GM21786 (cell line): ENCODE data around the gene GMFB.
A peak's percentile ranks its signal among the peaks of the same experiment; 100 is the strongest.

Experiments used
- ATAC-seq: cut with Tn5 transposase; IDR thresholded peaks from one replicate; pipeline ENCODE4 v1.9.1; 2021; ENCODE audit not compliant: unreplicated experiment

GMFB gene

GRCh38 chr14:54488646-54489317, at the start of gene GMFB:
TSS of gene GMFB (minus strand) at chr14:54488980. CDS start at chr14:54488927, 53 bp downstream.
- ATAC-seq: peak; percentile 87

GRCh38 chr14:54538055-54538454, 49.3 kb upstream of the GMFB start:
- no peak for ATAC-seq

GRCh38 chr14:54537651-54538050, 48.9 kb upstream of the GMFB start:
- no peak for ATAC-seq

GRCh38 chr14:54535646-54536045, 46.9 kb upstream of the GMFB start:
- no peak for ATAC-seq

DNA sequence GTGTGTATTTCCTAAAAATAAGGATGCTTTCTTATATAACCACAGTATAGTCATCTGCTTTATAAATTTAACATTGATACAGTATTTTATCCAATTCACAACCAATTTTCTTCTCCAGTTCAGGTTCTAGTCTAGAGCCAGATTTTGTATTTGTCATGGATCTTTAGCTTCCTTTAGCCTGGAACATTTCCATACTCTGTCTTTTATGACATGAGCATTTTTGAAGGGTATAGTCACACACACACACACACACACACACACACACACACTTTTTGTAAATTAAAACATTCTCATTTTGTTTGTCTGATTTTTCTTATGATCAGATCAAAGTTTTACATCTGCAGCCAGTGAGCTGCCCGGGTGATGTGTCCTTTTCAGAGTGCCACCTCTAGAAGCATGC, 46.3 kb upstream of the GMFB start:
- ATAC-seq: no peak

- peak; percentile 10 for ATAC-seq
Measured at GRCh38 chr14:54533100-54533499, 44.3 kb upstream of the GMFB start.

- peak; percentile 96 for ATAC-seq
Measured at GRCh38 chr14:54532111-54533012, 43.6 kb upstream of the GMFB start.

DNA sequence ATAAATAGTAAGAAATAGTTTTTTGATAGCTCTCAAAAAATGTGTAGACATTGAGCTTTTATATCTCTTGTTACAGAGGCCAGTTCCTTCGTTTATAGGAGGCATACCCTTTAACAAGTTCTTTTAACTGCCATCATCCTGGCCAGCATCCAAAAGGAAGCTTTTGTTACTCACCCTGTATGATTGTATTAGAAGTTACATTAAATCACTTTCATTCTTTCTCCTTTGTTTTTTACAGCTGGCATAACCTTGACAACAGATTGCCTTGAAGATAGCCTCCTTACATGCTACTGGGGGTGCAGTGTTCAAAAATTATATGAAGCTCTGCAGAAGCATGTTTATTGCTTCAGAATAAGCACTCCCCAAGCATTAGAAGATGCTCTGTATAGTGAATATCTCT, 41.0 kb upstream of the GMFB start:
- no peak for ATAC-seq

- ATAC-seq: no peak
Measured at GRCh38 chr14:54528973-54529372, 40.2 kb upstream of the GMFB start.

GRCh38 chr14:54524410-54524809, 35.6 kb upstream of the GMFB start:
- ATAC-seq: no peak

- ATAC-seq: no peak
Measured at GRCh38 chr14:54516709-54517108, 27.9 kb upstream of the GMFB start.

GRCh38 chr14:54515670-54516069, 26.9 kb upstream of the GMFB start:
- no peak for ATAC-seq

DNA sequence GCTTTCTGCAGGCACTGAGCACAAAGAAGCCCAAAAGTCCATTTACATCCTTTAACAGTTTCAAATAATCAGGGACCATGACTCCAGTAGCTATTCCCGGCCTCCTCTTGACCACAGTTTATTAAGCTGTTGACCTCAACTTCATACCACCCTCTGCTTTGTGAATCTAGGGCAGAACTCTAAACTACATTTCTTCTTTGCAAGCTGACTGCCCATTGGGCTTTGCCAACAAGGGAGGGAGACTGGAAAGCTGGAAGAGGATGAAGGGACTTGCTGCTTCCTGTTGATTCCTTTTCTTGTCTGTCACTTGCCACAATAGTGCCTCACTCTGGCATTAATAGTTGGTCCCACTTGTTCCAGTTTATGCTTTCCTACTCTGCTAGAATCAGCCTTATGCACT, 23.6 kb upstream of the GMFB start:
- no peak for ATAC-seq

DNA sequence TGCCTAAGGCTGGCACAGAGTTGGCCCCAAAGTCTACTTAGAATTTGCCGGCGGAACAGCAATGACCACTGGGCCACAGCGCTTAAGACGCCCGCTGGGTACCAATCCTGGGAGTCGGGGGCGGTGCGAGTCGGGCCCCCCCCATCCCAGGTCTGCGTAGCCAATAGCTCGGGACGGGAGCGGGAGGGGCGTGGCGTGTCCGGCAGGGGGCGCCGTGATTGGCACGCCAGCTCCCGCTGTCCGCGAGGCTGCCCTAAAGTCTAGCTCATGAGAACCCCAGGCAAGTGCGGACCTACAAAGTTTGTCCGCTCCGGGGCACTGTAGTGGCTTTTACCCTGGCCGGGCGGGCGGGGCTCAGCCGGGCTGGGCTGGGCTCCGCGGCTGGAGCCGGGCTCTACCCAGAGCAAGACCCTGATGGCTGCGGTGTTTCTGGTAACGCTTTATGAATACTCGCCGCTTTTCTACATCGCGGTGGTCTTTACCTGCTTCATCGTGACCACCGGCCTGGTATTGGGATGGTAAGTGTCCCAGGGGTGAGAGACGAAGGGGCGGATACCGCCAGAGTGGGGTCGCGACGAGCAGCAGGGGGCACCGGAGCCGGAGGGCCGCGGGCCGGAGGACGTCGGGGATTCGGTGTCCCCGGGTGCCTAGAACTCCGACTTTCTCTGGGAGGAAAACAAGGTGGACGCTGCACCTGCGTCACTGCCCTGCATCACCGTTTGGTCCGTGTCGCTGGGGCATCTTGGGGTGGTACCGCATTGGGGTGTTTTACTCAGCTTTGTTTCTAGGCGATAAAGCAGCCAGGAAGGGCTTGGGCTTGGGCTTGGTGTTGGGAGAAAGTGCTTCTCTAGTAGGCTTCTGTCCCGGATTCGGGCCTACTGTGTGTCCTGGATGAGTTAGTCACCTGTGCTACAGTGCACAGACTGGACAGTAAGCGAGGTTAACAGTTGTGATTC, 21.0 kb upstream of the GMFB start, which contains the start of gene CGRRF1:
TSS of gene CGRRF1 (plus strand) at position 361 of the 956 bp plus-strand sequence. CDS start at position 415, 54 bp downstream.
- ATAC-seq: peak; percentile 98

DNA sequence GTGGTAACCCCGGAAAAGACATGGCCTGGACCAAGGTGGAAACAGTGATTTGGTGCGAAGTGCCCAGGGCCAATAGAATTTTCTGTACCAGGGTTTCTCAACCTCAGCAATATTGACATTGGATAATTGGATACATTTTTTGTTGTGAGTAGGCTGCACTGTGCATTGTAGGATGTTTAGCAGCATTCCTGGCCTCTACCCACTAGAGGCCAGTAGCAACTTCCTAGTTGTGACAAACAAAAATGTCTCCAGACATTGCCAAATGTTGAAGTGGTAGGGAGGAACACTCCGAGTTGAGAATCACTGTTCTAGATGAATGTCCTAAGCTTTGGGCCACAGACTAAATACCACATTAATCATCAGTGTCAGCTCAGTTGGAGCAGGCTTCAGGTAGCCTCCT, 14.7 kb upstream of the GMFB start:
- ATAC-seq: no peak

GRCh38 chr14:54502602-54503001, 13.8 kb upstream of the GMFB start:
- no peak for ATAC-seq

- no peak for ATAC-seq
Measured at GRCh38 chr14:54501480-54501879, 12.7 kb upstream of the GMFB start.

DNA sequence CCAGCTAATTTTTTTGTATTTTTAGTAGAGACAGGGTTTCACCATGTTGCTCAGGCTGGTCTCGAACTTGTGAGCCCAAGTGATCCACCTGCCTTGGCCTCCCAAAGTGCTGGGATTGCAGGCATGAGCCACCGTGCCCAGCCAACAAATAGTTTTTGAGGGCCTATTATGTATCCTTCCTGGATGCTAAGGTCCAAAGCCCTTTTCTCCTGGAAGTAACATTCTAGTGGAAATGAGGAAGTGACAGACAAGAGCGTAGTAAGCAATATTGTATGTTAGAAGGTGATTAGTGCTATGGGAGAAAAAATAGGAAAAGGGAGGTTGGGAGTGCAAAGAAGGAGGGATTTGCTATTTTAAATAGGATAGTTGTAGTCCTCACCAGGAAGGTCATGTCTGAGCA, 12.0 kb upstream of the GMFB start:
- no peak for ATAC-seq

GRCh38 chr14:54498579-54498978, 9.8 kb upstream of the GMFB start:
- ATAC-seq: no peak

GRCh38 chr14:54498095-54498531, 9.3 kb upstream of the GMFB start:
- ATAC-seq: no peak

DNA sequence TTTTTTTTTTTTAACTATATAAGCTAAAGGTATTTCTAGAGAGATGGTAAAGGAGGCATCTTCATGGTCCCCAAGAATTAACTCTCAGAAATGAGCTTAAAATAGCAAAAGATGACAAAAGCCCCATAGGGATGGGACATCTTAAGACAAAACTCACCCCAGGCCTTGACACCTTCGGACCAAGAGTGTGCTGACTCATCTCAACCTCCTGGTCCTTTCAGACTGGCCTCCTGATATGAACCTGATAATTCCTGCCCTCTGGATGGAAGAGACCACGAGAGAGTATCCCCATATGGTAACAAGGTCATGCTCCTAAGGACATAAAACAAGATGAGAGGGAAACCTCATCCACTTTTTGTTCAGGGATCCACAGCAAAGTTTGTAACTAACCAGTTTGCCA, 8.4 kb upstream of the GMFB start:
- ATAC-seq: no peak
